Cerebellar cortex (tissue), 1 donor: ENCODE results near the gene OR52A1.

ENCODE experiments used
- DNase-seq: peaks from one replicate; pipeline ENCODE4 v3.0.0-alpha.2; 2015; ENCODE audit warnings: low spot score

Gene OR52A1

GRCh38 chr11:5131584-5132335, 22.8 kb downstream of the OR52A1 start:
- no peak for DNase-seq

DNA sequence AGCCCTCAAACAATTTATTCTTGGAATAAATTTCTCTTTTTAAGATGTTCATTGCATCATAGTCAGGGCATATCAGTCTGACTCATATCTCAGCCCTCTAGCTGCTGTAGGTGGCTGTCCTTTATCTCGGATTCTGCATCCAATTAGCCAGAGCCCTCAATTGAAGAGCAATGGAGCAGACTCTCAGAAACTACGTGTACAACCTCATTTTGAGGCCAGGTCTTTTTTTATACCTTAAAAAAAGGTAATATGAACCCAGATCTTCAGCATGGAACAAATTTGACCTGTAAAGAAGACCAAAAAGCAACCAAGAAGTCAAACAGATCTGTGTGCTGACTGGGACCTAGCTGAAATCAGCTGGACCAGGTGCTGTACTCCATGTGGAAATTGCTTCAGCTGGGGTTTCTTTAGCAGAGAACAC, 25.1 kb downstream of the OR52A1 start:
- DNase-seq = no peak

DNA sequence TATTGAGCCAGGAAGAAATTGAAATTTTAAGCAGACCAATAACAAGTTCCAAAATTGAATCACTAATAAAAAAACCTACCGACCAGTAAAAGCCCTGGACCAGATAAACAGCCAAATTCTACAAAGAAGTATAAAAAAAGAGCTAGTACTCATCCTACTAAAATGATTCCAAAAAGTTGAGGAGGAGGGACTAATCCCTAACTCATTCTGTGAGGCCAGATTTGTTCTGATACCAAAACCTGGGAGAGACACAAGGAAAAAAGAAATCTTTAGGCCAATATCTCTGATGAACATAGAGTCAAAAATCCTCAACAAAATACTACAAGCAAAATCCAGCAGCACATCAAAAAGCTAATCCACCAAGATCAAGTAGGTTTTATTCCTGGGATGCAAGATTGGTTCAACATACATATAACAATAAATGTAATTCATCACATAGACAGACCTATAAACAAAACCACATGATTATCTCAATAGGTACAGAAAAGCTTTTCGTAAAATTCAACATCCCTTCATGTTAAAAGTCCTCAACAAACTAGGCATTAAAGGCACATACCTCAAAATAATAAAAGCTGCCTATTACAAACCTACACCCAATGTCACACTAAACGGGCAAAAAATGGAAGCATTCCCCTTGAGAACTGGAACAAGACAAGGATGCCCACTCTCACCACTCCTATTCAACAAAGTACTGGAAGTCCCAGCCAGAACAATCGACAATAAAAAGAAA, 29.5 kb downstream of the OR52A1 start:
- DNase-seq = peak; percentile 12

DNA sequence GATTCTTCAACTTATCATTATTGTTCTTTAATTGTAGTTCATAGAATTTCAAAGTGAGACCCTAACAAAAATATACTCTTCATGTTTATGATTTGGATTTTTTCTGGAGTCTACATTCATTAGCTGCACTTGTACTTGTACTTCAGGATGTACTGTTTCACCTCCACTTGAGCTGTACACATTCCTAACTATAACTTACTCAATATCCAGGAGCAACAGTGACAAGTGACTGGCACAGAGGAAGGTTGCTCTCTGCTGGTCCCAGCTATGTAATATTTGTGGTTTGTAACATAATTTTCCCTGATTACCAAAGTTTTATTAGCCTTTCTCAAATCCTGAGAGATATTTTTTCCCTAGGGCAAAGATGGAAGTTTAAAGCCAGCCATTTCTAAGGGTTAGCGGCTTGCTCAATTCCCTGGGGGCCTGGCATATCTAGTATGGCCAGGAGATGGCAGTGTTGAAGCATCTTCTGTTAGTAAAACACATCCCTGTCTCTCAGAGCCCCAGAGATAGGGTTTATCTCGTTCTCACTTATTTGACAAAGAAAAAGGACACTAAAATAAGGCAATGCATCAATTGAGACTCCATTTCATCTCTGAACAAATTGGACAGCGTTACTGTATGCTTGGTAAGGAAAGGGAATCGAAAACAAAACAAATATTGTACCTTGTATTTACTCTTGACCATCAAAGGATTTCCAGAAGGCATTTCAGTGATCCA, 30.6 kb downstream of the OR52A1 start:
- DNase-seq = peak; percentile 88

DNA sequence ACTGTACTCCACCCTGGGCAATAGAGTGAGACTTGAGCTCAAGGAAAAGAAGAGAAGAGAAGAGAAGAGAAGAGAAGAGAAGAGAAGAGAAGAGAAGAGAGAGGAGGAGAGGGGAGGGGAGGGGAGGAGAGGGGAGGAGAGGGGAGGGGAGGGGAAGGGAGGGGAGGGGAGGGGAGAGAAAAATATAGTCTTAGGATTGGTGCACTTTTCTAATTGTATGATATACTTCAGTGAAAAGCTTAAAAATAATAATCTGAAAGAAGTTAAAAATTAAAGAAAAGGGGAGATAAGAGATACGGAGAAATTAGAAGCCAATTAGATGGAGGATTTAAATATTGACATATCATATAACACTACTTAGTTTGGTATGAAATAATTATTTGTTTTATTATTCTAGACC, 35.7 kb downstream of the OR52A1 start:
- no peak for DNase-seq

GRCh38 chr11:5117588-5117987, 37.0 kb downstream of the OR52A1 start:
- no peak for DNase-seq

DNA sequence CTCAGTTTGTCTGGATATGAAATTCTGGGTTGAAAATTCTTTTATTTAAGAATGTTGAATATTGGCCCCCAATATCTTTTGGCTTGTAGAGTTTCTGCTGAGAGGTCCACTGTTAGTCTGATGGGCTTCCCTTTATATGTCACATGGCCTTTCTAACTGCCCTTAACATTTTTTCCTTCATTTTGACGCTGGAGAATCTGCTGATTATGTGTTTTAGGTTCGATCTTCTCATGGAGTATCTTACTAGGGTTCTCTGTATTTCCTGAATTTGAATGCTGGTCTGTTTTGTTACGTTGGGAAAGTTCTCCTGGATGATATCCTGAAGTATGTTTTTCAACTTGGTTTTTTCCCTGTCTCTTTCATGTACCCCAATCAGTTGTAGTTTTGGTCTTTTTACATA, 39.2 kb downstream of the OR52A1 start:
- DNase-seq = no peak

DNA sequence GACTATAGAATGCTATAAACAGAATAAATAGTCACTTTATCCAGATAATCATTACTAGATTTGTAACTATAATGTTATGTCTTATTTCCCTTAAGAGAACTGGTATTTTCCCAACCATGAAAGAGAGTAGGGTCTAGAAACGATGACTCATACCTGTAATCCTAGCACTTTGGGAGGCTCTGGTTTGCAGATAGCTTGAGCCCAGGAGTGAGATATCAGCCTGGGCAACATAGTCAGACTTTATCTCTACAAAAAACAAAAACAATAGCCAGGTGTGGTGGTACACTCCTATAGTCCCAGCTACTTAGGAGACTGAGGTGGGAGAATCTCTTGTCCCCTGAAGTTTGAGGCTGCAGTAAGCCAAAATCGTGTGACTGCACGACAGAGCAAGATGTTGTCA, 47.3 kb downstream of the OR52A1 start:
- DNase-seq = no peak

DNA sequence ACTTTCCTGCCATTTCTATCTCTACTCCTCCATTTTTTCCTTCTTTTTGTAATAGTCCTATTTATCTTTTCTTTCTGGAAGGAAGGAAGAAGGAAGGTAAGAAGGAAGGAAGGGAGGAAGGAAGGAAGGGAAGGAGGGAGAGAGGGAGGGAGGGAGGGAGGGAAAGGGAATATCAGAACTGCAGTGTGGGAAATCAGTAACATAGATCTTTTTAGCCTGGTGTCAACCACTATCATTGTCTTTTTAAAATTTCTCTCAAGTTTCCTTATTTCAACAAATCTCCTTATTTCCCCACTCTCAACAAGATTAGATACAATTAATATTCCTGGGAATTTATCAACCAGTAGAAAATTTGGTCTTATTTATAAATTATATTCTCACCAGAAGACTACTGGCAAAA, 51.5 kb downstream of the OR52A1 start:
- DNase-seq = no peak

DNA sequence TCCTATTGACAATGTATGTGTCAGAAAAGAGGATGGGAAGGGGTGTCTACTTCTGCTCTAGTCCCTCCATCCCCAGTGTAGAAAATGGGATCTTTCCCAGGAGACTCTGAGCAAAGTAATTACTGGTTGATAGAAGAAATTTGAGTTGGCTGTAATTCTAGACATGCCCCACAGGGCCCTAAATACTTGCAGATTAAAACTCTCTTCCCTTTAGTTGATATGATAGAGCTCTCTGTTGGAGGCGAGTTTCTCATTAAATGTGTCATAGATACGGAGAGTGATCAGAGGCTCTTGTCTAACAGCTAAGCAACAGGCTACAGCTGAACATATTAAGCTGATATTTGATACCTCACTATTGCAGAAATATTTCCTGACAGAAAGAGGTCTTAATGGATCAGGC, 52.3 kb downstream of the OR52A1 start:
- no peak for DNase-seq

DNA sequence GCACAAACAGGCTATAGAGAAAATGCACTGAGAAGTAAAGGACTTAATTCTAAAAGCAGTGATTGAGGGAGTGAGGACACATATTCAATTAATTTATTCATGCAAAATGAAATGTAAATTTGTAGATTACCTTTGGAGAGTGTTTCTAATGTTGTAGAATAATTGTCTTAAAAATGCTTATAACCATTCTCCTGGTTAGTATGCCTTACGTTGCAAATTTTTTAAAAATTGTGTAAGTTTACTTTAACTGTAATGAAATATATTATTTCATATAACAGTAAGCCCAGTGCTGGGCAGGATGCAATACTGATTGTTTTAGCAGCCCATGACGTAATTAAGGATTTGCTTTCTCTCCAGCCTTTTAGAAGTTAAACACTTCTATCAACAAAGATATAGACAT, 58.5 kb downstream of the OR52A1 start:
- DNase-seq = no peak
